ENCODE measurements around the gene PLCB2. TPM values are rescaled to one million over a fixed set of nuclear protein-coding genes. Genes with fewer than 3 reads are reported as not detected.

The PLCB2 gene
- polyA plus RNA-seq, 1 of the 3 experiments (the other 2 are of a cell fraction) = 0.15 TPM

GRCh38 chr15:40250771-40251483 is 56.8 kb downstream of the PLCB2 start:
- WGBS (ENCODE audit: low lambda C conversion rate) = 92% methylated on average over 13 of the region's 13 CpGs
- H3K79me2 ChIP-seq (ENCODE audit: insufficient read depth) = no peaks in the 10 kb centered on the region

GRCh38 chr15:40250304-40250656 is 57.5 kb downstream of the PLCB2 start:
- Histone ChIP-seq H2AFZ (ENCODE audit: low read depth) (no peak overlapping the region), H3K27me3 (ENCODE audit: insufficient read depth) (peaks cover 31% of the 10 kb centered on the region), H3K9me3 (no peaks in the 10 kb centered on the region), H3K4me1 (ENCODE audit: control insufficient read depth in 1 of 2, insufficient read depth in 2 of 2, low read depth in 1 of 2, low read length in 1 of 2) (peaks cover 13 to 35% of the 10 kb centered on the region in 2 experiments), H3K4me3 (ENCODE audit: low read depth in 2 of 2, low read length in 1 of 2) (no peak overlapping the region), H3K79me2 (ENCODE audit: insufficient read depth) (no peaks in the 10 kb centered on the region), H3F3A (replicated peaks; ENCODE audit: insufficient read depth) (peaks cover 22% of the 10 kb centered on the region), H3K4me2 (peak overlapping the region; percentile 59), H3K9ac (no peak overlapping the region), H4K20me1 (ENCODE audit: insufficient read depth) (peaks cover 13% of the 10 kb centered on the region), H3K27ac (ENCODE audit: low read depth in 2 of 2, low read length in 1 of 2) (peak overlapping the region in 1 of 2 experiments; percentile 77; a peak in 2 of 4 replicates), H3K36me3 (replicated peaks in 1 of 2; ENCODE audit: control insufficient read depth in 1 of 2, insufficient read depth in 2 of 2, low read length in 1 of 2) (no peaks in the 10 kb centered on the region), H3K9me2 (no peaks in the 10 kb centered on the region)
- 92% methylated on average over 7 of the region's 8 CpGs for WGBS (ENCODE audit: low lambda C conversion rate)
- DNase-seq = no peak
- POLR2A ChIA-PET = interaction anchor here (1.6 kb wide), 1 partner anchor 14 kb away, joined by 3 read pairs; no protein-coding TSS in a partner anchor
- CTCF ChIA-PET = interaction anchor here (0.9 to 34.5 kb wide), 7 partner anchors 10 to 60 kb away, joined by 3 to 720 read pairs (median 3); partner anchors contain the start of gene PLCB2
- TF ChIP-seq FOSL2 (IDR thresholded peaks at IDR 0.05; ENCODE audit: borderline replicate concordance, low read depth) = no peak
- TF ChIP-seq SMC3 (IDR thresholded peaks at IDR 0.05; ENCODE audit: low read depth, low read length) = no peak
- no peak for TF ChIP-seq EP300 (IDR thresholded peaks at IDR 0.05; ENCODE audit: borderline replicate concordance in 1 of 2, low read depth in 1 of 2, low read length in 1 of 2)
- TF ChIP-seq EZH2phosphoT487 (IDR thresholded peaks at IDR 0.05; ENCODE audit: borderline replicate concordance, low read depth) = no peak
- no peak for TF ChIP-seq MXI1 (IDR thresholded peaks at IDR 0.05; ENCODE audit: low read depth, low read length)
- TF ChIP-seq NFIC (IDR thresholded peaks at IDR 0.05; ENCODE audit: borderline replicate concordance) = no peak
- TF ChIP-seq, protein P1, sequence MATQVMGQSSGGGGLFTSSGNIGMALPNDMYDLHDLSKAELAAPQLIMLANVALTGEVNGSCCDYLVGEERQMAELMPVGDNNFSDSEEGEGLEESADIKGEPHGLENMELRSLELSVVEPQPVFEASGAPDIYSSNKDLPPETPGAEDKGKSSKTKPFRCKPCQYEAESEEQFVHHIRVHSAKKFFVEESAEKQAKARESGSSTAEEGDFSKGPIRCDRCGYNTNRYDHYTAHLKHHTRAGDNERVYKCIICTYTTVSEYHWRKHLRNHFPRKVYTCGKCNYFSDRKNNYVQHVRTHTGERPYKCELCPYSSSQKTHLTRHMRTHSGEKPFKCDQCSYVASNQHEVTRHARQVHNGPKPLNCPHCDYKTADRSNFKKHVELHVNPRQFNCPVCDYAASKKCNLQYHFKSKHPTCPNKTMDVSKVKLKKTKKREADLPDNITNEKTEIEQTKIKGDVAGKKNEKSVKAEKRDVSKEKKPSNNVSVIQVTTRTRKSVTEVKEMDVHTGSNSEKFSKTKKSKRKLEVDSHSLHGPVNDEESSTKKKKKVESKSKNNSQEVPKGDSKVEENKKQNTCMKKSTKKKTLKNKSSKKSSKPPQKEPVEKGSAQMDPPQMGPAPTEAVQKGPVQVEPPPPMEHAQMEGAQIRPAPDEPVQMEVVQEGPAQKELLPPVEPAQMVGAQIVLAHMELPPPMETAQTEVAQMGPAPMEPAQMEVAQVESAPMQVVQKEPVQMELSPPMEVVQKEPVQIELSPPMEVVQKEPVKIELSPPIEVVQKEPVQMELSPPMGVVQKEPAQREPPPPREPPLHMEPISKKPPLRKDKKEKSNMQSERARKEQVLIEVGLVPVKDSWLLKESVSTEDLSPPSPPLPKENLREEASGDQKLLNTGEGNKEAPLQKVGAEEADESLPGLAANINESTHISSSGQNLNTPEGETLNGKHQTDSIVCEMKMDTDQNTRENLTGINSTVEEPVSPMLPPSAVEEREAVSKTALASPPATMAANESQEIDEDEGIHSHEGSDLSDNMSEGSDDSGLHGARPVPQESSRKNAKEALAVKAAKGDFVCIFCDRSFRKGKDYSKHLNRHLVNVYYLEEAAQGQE (IDR thresholded peaks at IDR 0.05; ENCODE audit: low read depth, low read length) = no peak
- TF ChIP-seq PBX3 (IDR thresholded peaks at IDR 0.05) = no peak
- TF ChIP-seq RFX5 (IDR thresholded peaks at IDR 0.05; ENCODE audit: low read length) = no peak
- no peak for TF ChIP-seq RAD21 (IDR thresholded peaks at IDR 0.05; ENCODE audit: low read length)
- TF ChIP-seq, protein P2, sequence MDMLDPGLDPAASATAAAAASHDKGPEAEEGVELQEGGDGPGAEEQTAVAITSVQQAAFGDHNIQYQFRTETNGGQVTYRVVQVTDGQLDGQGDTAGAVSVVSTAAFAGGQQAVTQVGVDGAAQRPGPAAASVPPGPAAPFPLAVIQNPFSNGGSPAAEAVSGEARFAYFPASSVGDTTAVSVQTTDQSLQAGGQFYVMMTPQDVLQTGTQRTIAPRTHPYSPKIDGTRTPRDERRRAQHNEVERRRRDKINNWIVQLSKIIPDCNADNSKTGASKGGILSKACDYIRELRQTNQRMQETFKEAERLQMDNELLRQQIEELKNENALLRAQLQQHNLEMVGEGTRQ (IDR thresholded peaks at IDR 0.05; ENCODE audit: borderline replicate concordance, low read depth, low read length) = no peak
- no peak for TF ChIP-seq FOXJ3 (CRISPR knock-in tag; IDR thresholded peaks at IDR 0.05)
- TF ChIP-seq GATA2 (CRISPR knock-in tag; IDR thresholded peaks at IDR 0.05) = no peak
- TF ChIP-seq FOXM1 (IDR thresholded peaks at IDR 0.05; ENCODE audit: low read depth) = no peak

More at GRCh38 chr15:40250771-40251483, 56.8 kb downstream of the PLCB2 start:
- CTCF ChIA-PET = interaction anchor here (0.9 to 34.5 kb wide), 7 partner anchors 11 to 59 kb away, joined by 3 to 720 read pairs (median 5); partner anchors contain the start of gene PLCB2
- Histone ChIP-seq H3K9ac (no peak overlapping the region), H3K4me1 (ENCODE audit: control insufficient read depth in 1 of 2, insufficient read depth in 2 of 2, low read depth in 1 of 2, low read length in 1 of 2) (peaks cover 13 to 35% of the 10 kb centered on the region in 2 experiments), H2AFZ (ENCODE audit: low read depth) (no peak overlapping the region), H3K9me2 (no peaks in the 10 kb centered on the region), H3K27me3 (ENCODE audit: insufficient read depth) (peaks cover 26% of the 10 kb centered on the region), H3K4me2 (no peak overlapping the region), H3K9me3 (no peaks in the 10 kb centered on the region), H3K36me3 (replicated peaks in 1 of 2; ENCODE audit: control insufficient read depth in 1 of 2, insufficient read depth in 2 of 2, low read length in 1 of 2) (no peaks in the 10 kb centered on the region), H3K27ac (ENCODE audit: low read depth in 2 of 2, low read length in 1 of 2) (no peak overlapping the region), H3F3A (replicated peaks; ENCODE audit: insufficient read depth) (peaks cover 22% of the 10 kb centered on the region), H4K20me1 (ENCODE audit: insufficient read depth) (peaks cover 13% of the 10 kb centered on the region), H3K4me3 (ENCODE audit: low read depth in 2 of 2, low read length in 1 of 2) (no peak overlapping the region)
- TF ChIP-seq MXI1 (IDR thresholded peaks at IDR 0.05; ENCODE audit: low read depth, low read length) (no peak), EP300 (IDR thresholded peaks at IDR 0.05; ENCODE audit: borderline replicate concordance in 1 of 2, low read depth in 1 of 2, low read length in 1 of 2) (no peak)
- POLR2A ChIA-PET = interaction anchor here (1.6 kb wide), 1 partner anchor 13 kb away, joined by 3 read pairs; no protein-coding TSS in a partner anchor
- DNase-seq = no peak

All from SK-N-SH (cell line).